ENCODE data around the gene L1TD1.
"Not testable (repeated sequence)": the region's sequence is repeated elsewhere in the genome, so short reads cannot be mapped to it uniquely, and the experiment has no call there.

The L1TD1 gene

DNA sequence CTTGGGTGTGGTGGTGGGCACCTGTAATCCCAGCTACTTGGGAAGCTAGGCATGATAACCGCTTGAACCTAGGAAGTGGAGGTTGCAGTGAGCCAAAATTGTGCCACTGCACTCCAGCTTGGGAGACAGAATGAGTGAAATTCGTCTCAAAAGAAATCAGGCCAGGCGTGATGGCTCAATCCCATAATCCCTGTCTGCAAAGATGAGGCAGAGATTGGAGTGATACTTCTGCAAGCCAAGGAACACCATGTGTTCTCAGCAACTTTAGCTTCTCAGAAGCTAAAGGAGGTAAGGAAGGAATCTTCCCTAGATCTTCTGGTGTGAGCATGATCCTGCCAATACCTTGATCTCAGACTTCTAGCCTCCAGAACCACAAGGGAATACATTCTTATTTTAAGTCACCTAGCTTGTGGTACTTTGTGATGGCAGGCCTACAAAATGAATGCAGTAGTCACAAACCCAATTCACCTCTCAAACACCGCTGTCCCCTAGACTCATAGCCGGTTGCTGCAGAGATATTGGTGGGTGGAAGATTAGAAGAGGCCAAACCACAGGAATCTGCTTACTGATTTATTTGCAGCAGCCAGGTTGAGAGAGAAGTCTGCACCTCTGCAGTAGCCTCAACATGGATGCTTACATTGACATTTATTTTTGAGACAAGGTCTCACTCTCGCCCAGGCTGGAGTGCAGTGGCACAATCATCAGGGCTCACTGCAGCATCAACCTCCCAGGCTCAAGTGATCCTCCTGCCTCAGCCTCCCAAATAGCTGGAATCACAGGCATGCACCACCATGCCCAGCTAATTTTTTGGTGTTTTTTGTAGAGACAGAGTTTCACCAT, 18.6 kb downstream of the L1TD1 start:
- H3K4me1 ChIP-seq (ENCODE audit: low read length): no peaks in the 10 kb centered on the region
- H3K9me3 ChIP-seq (ENCODE audit: insufficient read depth, low read length): no peaks in the 10 kb centered on the region
- no peak overlapping the region for H3K27ac ChIP-seq (ENCODE audit: low read length)
- no peaks in the 10 kb centered on the region for H3K79me2 ChIP-seq (ENCODE audit: low read length)
- no peak overlapping the region for H3K9ac ChIP-seq (ENCODE audit: low read length)
- no peak overlapping the region for H2AFZ ChIP-seq (ENCODE audit: low read depth, low read length)
- TF ChIP-seq EZH2phosphoT487 (IDR thresholded peaks at IDR 0.05; ENCODE audit: low read depth): no peak
- TF ChIP-seq, protein P1, sequence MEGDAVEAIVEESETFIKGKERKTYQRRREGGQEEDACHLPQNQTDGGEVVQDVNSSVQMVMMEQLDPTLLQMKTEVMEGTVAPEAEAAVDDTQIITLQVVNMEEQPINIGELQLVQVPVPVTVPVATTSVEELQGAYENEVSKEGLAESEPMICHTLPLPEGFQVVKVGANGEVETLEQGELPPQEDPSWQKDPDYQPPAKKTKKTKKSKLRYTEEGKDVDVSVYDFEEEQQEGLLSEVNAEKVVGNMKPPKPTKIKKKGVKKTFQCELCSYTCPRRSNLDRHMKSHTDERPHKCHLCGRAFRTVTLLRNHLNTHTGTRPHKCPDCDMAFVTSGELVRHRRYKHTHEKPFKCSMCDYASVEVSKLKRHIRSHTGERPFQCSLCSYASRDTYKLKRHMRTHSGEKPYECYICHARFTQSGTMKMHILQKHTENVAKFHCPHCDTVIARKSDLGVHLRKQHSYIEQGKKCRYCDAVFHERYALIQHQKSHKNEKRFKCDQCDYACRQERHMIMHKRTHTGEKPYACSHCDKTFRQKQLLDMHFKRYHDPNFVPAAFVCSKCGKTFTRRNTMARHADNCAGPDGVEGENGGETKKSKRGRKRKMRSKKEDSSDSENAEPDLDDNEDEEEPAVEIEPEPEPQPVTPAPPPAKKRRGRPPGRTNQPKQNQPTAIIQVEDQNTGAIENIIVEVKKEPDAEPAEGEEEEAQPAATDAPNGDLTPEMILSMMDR (IDR thresholded peaks at IDR 0.05; ENCODE audit: low read depth, low read length): no peak
- no peaks in the 10 kb centered on the region for H4K20me1 ChIP-seq (ENCODE audit: insufficient read depth, low read length)
- H3K4me2 ChIP-seq (ENCODE audit: low read length): no peak overlapping the region
- no peak overlapping the region for H3K4me3 ChIP-seq (ENCODE audit: low read length)
- H3K36me3 ChIP-seq (replicated peaks; ENCODE audit: low read depth, low read length): no peaks in the 10 kb centered on the region
- H3K27me3 ChIP-seq (ENCODE audit: low read depth, low read length): no peaks in the 10 kb centered on the region

DNA sequence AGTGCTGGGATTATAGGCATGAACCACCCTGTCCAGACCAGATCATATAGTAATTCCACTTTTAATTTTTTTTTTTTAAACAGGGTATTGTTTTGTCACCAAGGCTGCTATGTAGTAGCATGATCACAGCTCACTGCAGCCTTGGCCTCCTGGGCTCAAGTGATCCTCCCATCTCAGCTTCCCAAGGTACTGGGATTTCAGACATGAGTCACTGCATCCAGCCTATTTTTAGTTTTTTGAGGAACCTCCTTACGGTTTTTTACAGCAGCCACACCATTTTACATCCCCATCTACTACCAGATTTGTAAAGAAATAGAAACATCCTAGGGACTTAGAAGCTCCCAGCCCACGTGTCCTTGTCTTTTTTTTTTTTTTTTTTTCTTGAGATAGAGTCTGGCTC, 24.0 kb downstream of the L1TD1 start:
- no peaks in the 10 kb centered on the region for H3K27me3 ChIP-seq (ENCODE audit: low read depth, low read length)
- H3K9ac ChIP-seq (ENCODE audit: low read length): no peak overlapping the region
- no peaks in the 10 kb centered on the region for H3K36me3 ChIP-seq (replicated peaks; ENCODE audit: low read depth, low read length)
- no peaks in the 10 kb centered on the region for H4K20me1 ChIP-seq (ENCODE audit: insufficient read depth, low read length)
- H2AFZ ChIP-seq (ENCODE audit: low read depth, low read length): no peak overlapping the region
- H3K9me3 ChIP-seq (ENCODE audit: insufficient read depth, low read length): no peaks in the 10 kb centered on the region
- no peak overlapping the region for H3K4me3 ChIP-seq (ENCODE audit: low read length)
- H3K4me1 ChIP-seq (ENCODE audit: low read length): no peaks in the 10 kb centered on the region
- no peaks in the 10 kb centered on the region for H3K79me2 ChIP-seq (ENCODE audit: low read length)
- H3K4me2 ChIP-seq (ENCODE audit: low read length): no peak overlapping the region
- TF ChIP-seq, protein P1 (IDR thresholded peaks at IDR 0.05; ENCODE audit: low read depth, low read length): no peak
- no peak for TF ChIP-seq EZH2phosphoT487 (IDR thresholded peaks at IDR 0.05; ENCODE audit: low read depth)
- H3K27ac ChIP-seq (ENCODE audit: low read length): no peak overlapping the region

DNA sequence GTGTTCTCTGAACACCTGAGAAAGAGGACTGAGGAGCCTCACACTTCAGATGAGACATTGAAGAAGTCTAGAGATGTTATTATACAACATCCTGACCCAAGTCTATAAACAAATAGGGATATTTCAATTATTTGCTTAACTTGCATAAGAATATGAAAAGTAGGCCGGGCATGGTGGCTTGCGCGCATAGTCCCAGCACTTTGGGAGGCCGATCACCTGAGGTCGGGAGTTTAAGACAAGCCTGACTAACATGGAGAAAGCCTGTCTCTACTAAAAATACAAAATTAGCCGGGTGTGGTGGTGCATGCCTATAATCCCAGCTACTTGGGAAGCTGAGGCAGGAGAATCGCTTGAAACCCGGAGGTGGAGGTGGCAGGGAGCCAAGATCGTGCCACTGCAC, 25.8 kb downstream of the L1TD1 start:
- not testable (repeated sequence) for H3K4me1 ChIP-seq (ENCODE audit: low read length); H3K27ac ChIP-seq (ENCODE audit: low read length); H3K4me2 ChIP-seq (ENCODE audit: low read length); H3K9ac ChIP-seq (ENCODE audit: low read length); H3K4me3 ChIP-seq (ENCODE audit: low read length); H3K27me3 ChIP-seq (ENCODE audit: low read depth, low read length); H3K36me3 ChIP-seq (replicated peaks; ENCODE audit: low read depth, low read length); H4K20me1 ChIP-seq (ENCODE audit: insufficient read depth, low read length); H2AFZ ChIP-seq (ENCODE audit: low read depth, low read length); H3K79me2 ChIP-seq (ENCODE audit: low read length); H3K9me3 ChIP-seq (ENCODE audit: insufficient read depth, low read length)

DNA sequence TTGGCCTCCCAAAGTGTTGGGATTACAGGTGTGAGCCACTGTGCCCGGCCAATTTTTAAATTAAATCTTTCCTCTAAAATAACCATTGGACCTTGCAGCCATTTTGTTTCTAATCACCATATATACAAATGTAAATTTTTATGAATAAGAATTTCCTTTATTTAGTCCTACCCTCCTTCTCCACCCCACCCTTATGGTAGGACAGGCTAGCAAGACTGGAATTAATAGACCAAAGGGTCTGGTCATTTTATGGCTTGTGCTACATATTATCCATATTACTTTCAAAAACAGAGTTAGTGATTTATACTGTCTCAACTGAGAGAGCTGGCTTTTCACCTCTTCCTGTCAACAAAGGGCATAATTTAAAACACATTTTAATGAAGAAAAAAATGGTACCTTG, 26.5 kb downstream of the L1TD1 start:
- Histone ChIP-seq H3K79me2 (ENCODE audit: low read length) (no peaks in the 10 kb centered on the region), H2AFZ (ENCODE audit: low read depth, low read length) (no peak overlapping the region), H3K27me3 (ENCODE audit: low read depth, low read length) (no peaks in the 10 kb centered on the region), H3K9me3 (ENCODE audit: insufficient read depth, low read length) (no peaks in the 10 kb centered on the region), H3K9ac (ENCODE audit: low read length) (no peak overlapping the region), H3K4me2 (ENCODE audit: low read length) (no peak overlapping the region), H3K4me3 (ENCODE audit: low read length) (no peak overlapping the region), H4K20me1 (ENCODE audit: insufficient read depth, low read length) (no peaks in the 10 kb centered on the region), H3K36me3 (replicated peaks; ENCODE audit: low read depth, low read length) (no peaks in the 10 kb centered on the region), H3K4me1 (ENCODE audit: low read length) (no peaks in the 10 kb centered on the region), H3K27ac (ENCODE audit: low read length) (no peak overlapping the region)
- TF ChIP-seq, protein P1 (IDR thresholded peaks at IDR 0.05; ENCODE audit: low read depth, low read length): no peak
- TF ChIP-seq EZH2phosphoT487 (IDR thresholded peaks at IDR 0.05; ENCODE audit: low read depth): no peak
